ENCODE results near the gene PSMD3. TPM values are rescaled to one million over a fixed set of nuclear protein-coding genes. Genes with fewer than 3 reads are reported as not detected.

Gene PSMD3
- total and polyA plus RNA-seq, 4 donors, result 30.7 to 80.7 (median 66.3) TPM

GRCh38 chr17:39933912-39934311 lies 46.7 kb upstream of the PSMD3 start:
- Histone ChIP-seq H3K27ac (ENCODE audit: low read depth in 1 of 2, low read length in 2 of 2) (peak overlapping the region; percentile 40 to 56), H3K27me3 (ENCODE audit: control insufficient read depth in 4 of 4, insufficient read depth in 4 of 4, low read length in 3 of 4) (no peaks in the 10 kb centered on the region), H3K4me3 (ENCODE audit: low read depth in 1 of 3, low read length in 3 of 3) (no peak overlapping the region), H3K9me3 (ENCODE audit: control insufficient read depth in 4 of 4, low read length in 3 of 4) (no peaks in the 10 kb centered on the region), H3K4me1 (ENCODE audit: control insufficient read depth in 4 of 4, insufficient read depth in 4 of 4, low read length in 3 of 4) (peaks cover 3 to 24% (median 11%) of the 10 kb centered on the region in 4 donors), H3K36me3 (ENCODE audit: control insufficient read depth in 4 of 4, insufficient read depth in 3 of 4, low read depth in 1 of 4, low read length in 3 of 4) (no peaks in the 10 kb centered on the region), H3K9ac (ENCODE audit: low read depth in 1 of 2, low read length in 2 of 2) (peak overlapping the region in 1 of 2 donors; percentile 2)
- TF ChIP-seq NR2F2 (IDR thresholded peaks at IDR 0.05) (no peak), FOXA2 (IDR thresholded peaks at IDR 0.05) (no peak), GABPA (IDR thresholded peaks at IDR 0.05 in 1 of 2, conservative IDR thresholded peaks at IDR 0.05 in 1 of 2) (no peak), FOXA1 (IDR thresholded peaks at IDR 0.05) (no peak), SP1 (IDR thresholded peaks at IDR 0.05) (no peak), HNF4G (IDR thresholded peaks at IDR 0.05) (no peak), RXRA (IDR thresholded peaks at IDR 0.05) (no peak), TAF1 (conservative IDR thresholded peaks at IDR 0.05) (no peak), ZBTB33 (IDR thresholded peaks at IDR 0.05) (no peak)
- WGBS, result 68% methylated on average over 5 of the region's 5 CpGs
- no peak for DNase-seq (ENCODE audit: low spot score)

GRCh38 chr17:39934324-39934723 lies 46.3 kb upstream of the PSMD3 start:
- WGBS, result 49% methylated on average over 5 of the region's 5 CpGs
- Histone ChIP-seq H3K36me3 (ENCODE audit: control insufficient read depth in 4 of 4, insufficient read depth in 3 of 4, low read depth in 1 of 4, low read length in 3 of 4) (no peaks in the 10 kb centered on the region), H3K9ac (ENCODE audit: low read depth in 1 of 2, low read length in 2 of 2) (peak overlapping the region in 1 of 2 donors; percentile 2), H3K9me3 (ENCODE audit: control insufficient read depth in 4 of 4, low read length in 3 of 4) (no peaks in the 10 kb centered on the region), H3K27ac (ENCODE audit: low read depth in 1 of 2, low read length in 2 of 2) (peak overlapping the region; percentile 40 to 56), H3K4me3 (ENCODE audit: low read depth in 1 of 3, low read length in 3 of 3) (no peak overlapping the region), H3K4me1 (ENCODE audit: control insufficient read depth in 4 of 4, insufficient read depth in 4 of 4, low read length in 3 of 4) (peaks cover 3 to 21% (median 10%) of the 10 kb centered on the region in 4 donors), H3K27me3 (ENCODE audit: control insufficient read depth in 4 of 4, insufficient read depth in 4 of 4, low read length in 3 of 4) (no peaks in the 10 kb centered on the region)
- TF ChIP-seq HNF4A (conservative IDR thresholded peaks at IDR 0.05) (peak; percentile 74 to 77), YY1 (IDR thresholded peaks at IDR 0.05) (peak; percentile 68), SP1 (IDR thresholded peaks at IDR 0.05) (peak; percentile 92), EGR1 (IDR thresholded peaks at IDR 0.05; ENCODE audit: low read depth in 2 of 2) (no peak), RAD21 (IDR thresholded peaks at IDR 0.05) (peak in 1 of 2 donors; percentile 47), REST (IDR thresholded peaks at IDR 0.05) (peak; percentile 49), HNF4G (IDR thresholded peaks at IDR 0.05) (peak; percentile 11), MAX (IDR thresholded peaks at IDR 0.05) (no peak), RXRA (IDR thresholded peaks at IDR 0.05) (peak in 1 of 2 donors; percentile 46), ZBTB33 (IDR thresholded peaks at IDR 0.05) (no peak), TAF1 (conservative IDR thresholded peaks at IDR 0.05) (peak; percentile 65), JUND (IDR thresholded peaks at IDR 0.05) (peak in 1 of 2 donors; percentile 15)
- DNase-seq (ENCODE audit: low spot score), result no peak
